Nephron (organoid): ENCODE measurements around the gene MCRIP1.

ENCODE experiments used
- H3K27ac Mint-ChIP-seq, 3 experiments: 2 replicates each; pipeline ENCODE4 v1.8.0; 2020; ENCODE audit warnings: mixed read lengths in 3 of 3, mild to moderate bottlenecking in 2 of 3, moderate library complexity in 1 of 3
- H3K27me3 Mint-ChIP-seq: 2 replicates; pipeline ENCODE4 v1.8.0; 2021; ENCODE audit warnings: low read depth, mild to moderate bottlenecking, moderate library complexity, mixed read lengths
- H3K36me3 Mint-ChIP-seq: 2 replicates; pipeline ENCODE4 v1.8.0; 2020; ENCODE audit warnings: low read depth, mixed read lengths
- H3K4me1 Mint-ChIP-seq: 2 replicates; pipeline ENCODE4 v1.8.0; 2020; ENCODE audit warnings: mixed read lengths
- H3K4me3 Mint-ChIP-seq, 3 experiments: 2 replicates each; pipeline ENCODE4 v1.8.0; 2020; ENCODE audit warnings: mild to moderate bottlenecking in 3 of 3, mixed read lengths in 3 of 3, moderate library complexity in 2 of 3
- H3K9me3 Mint-ChIP-seq: 2 replicates; pipeline ENCODE4 v1.8.0; 2020; ENCODE audit warnings: mixed read lengths
- CTCF ChIP-seq, 3 experiments: fragments of 200-600 bp; sonication (generic); IDR thresholded peaks; one replicate each; pipeline ENCODE4 v1.5.0; 2021; ENCODE audit warnings: antibody characterized with exemption in 3 of 3; ENCODE audit not compliant: unreplicated experiment in 3 of 3

MCRIP1 gene, protein sequence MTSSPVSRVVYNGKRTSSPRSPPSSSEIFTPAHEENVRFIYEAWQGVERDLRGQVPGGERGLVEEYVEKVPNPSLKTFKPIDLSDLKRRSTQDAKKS

GRCh38 chr17:81833160-81833920 lies at the start of gene MCRIP1:
TSS of gene MCRIP1 (minus strand) at chr17:81833291. CDS start at chr17:81824506, 8,785 bp downstream.
- no peak for TF ChIP-seq CTCF (IDR thresholded peaks at IDR 0.05; ENCODE audit: unreplicated experiment in 3 of 3)
- H3K27ac Mint-ChIP-seq: peak within 1 kb of the TSS; percentile 75 to 92 (median 91)
- no peaks in the 10 kb centered on the region for H3K9me3 Mint-ChIP-seq
- no peaks in the 10 kb centered on the region for H3K36me3 Mint-ChIP-seq
- H3K4me1 Mint-ChIP-seq: peaks cover 13% of the 10 kb centered on the region
- no peaks in the 10 kb centered on the region for H3K27me3 Mint-ChIP-seq
- peak within 1 kb of the TSS; percentile 89 to 92 (median 90) for H3K4me3 Mint-ChIP-seq

DNA sequence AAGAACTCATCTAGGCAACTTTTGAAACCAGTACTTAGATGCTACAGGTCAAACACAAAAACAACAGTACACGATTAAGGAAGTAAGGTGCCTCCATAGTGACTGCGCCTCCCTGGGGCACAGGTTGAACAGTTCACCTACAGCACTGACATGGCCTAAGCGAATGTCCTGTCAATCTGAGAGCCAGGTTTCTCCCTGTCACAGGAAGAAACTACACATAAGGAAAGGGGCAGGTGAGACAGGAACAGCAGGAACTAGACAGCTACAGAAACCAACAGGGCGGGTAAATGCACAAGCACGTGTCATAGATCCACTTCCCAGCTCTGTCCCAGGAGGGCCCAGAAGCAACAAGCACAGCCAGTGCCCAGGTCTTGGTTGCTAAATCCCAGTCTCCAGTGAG lies 46.0 kb upstream of the MCRIP1 start:
- TF ChIP-seq CTCF (IDR thresholded peaks at IDR 0.05; ENCODE audit: unreplicated experiment in 3 of 3): no peak
- Mint-ChIP-seq H3K36me3 (peaks cover 39% of the 10 kb centered on the region), H3K4me1 (no peaks in the 10 kb centered on the region), H3K4me3 (no peak overlapping the region), H3K27me3 (no peaks in the 10 kb centered on the region), H3K27ac (no peak overlapping the region), H3K9me3 (no peaks in the 10 kb centered on the region)

GRCh38 chr17:81878294-81878693 lies 45.2 kb upstream of the MCRIP1 start:
- H3K4me1 Mint-ChIP-seq: no peaks in the 10 kb centered on the region
- peaks cover 37% of the 10 kb centered on the region for H3K36me3 Mint-ChIP-seq
- H3K27ac Mint-ChIP-seq: no peak overlapping the region
- no peak overlapping the region for H3K4me3 Mint-ChIP-seq
- H3K9me3 Mint-ChIP-seq: no peaks in the 10 kb centered on the region
- H3K27me3 Mint-ChIP-seq: no peaks in the 10 kb centered on the region
- TF ChIP-seq CTCF (IDR thresholded peaks at IDR 0.05; ENCODE audit: unreplicated experiment in 3 of 3): no peak

- peaks cover 34% of the 10 kb centered on the region for H3K36me3 Mint-ChIP-seq
- no peaks in the 10 kb centered on the region for H3K9me3 Mint-ChIP-seq
- H3K27ac Mint-ChIP-seq: no peak overlapping the region
- no peaks in the 10 kb centered on the region for H3K4me1 Mint-ChIP-seq
- no peak for TF ChIP-seq CTCF (IDR thresholded peaks at IDR 0.05; ENCODE audit: unreplicated experiment in 3 of 3)
- H3K4me3 Mint-ChIP-seq: no peak overlapping the region
- no peaks in the 10 kb centered on the region for H3K27me3 Mint-ChIP-seq
Measured at GRCh38 chr17:81877569-81877968, 44.5 kb upstream of the MCRIP1 start.

GRCh38 chr17:81871387-81872230 lies 38.5 kb upstream of the MCRIP1 start:
- peak in 2 of 3 experiments; percentile 16 to 46 for TF ChIP-seq CTCF (IDR thresholded peaks at IDR 0.05; ENCODE audit: unreplicated experiment in 3 of 3)
- peaks cover 8% of the 10 kb centered on the region for H3K4me1 Mint-ChIP-seq
- no peaks in the 10 kb centered on the region for H3K9me3 Mint-ChIP-seq
- H3K4me3 Mint-ChIP-seq: peak overlapping the region; percentile 85 to 91 (median 88)
- H3K36me3 Mint-ChIP-seq: peaks cover 3% of the 10 kb centered on the region
- peak overlapping the region; percentile 88 to 97 (median 95) for H3K27ac Mint-ChIP-seq
- H3K27me3 Mint-ChIP-seq: no peaks in the 10 kb centered on the region
